HepG2 (cell line): Measurements from ENCODE around the gene SRRM3. TPM values are rescaled to one million over a fixed set of nuclear protein-coding genes. Genes with fewer than 3 reads are reported as not detected.

Source experiments
- CHD2 ChIP-seq: IDR thresholded peaks from 2 replicates; pipeline ENCODE4 v1.6.1; 2011; ENCODE audit warnings: low read depth, low read length, improper control_type of control experiment
- E2F2 ChIP-seq: sonication (generic); formaldehyde crosslinking; IDR thresholded peaks from 2 replicates; pipeline ENCODE4 v1.4.0; 2020; ENCODE audit warnings: missing genetic modification reagents, borderline replicate concordance
- GMEB2 ChIP-seq: IDR thresholded peaks from 2 replicates; pipeline ENCODE4 v1.6.1; 2016; ENCODE audit warnings: missing biosample characterization, missing genetic modification reagents, low read depth
- HNRNPL ChIP-seq: fragments of 200-400 bp; formaldehyde crosslinking; IDR thresholded peaks from 2 replicates; pipeline ENCODE4 v1.6.1; 2017; ENCODE audit warnings: mild to moderate bottlenecking, low read depth, low read length
- RAD21 ChIP-seq: fragments of 450-650 bp; formaldehyde crosslinking; IDR thresholded peaks from 2 replicates; pipeline ENCODE4 v1.5.0; 2020; ENCODE audit warnings: mild to moderate bottlenecking
- REST ChIP-seq, 2 experiments: IDR thresholded peaks; 2 replicates each; pipeline ENCODE4 v1.6.1; 2011 to 2012; ENCODE audit warnings: low read length in 2 of 2, borderline replicate concordance in 1 of 2, low read depth in 1 of 2, mild to moderate bottlenecking in 1 of 2, moderate library complexity in 1 of 2
- TCF12 ChIP-seq, 2 experiments: fragments of 450-650 bp in 1 of 2; sonication (generic) in 1 of 2; formaldehyde crosslinking in 1 of 2; IDR thresholded peaks; 2 replicates each; pipeline versions ENCODE4 v1.6.1 to v1.8.0; 2017 to 2022; ENCODE audit warnings: antibody characterized with exemption in 1 of 2, mild to moderate bottlenecking in 1 of 2, missing genetic modification reagents in 1 of 2, moderate library complexity in 1 of 2
- ZNF24 ChIP-seq: fragments of 450-650 bp; IDR thresholded peaks from 2 replicates; pipeline ENCODE4 v1.6.1; 2017; ENCODE audit warnings: antibody characterized with exemption, mild to moderate bottlenecking
- ZNF362 ChIP-seq: sonication (generic); formaldehyde crosslinking; IDR thresholded peaks from 2 replicates; pipeline ENCODE4 v1.4.0; 2020; ENCODE audit warnings: missing genetic modification reagents, mild to moderate bottlenecking, borderline replicate concordance
- ZNF576 ChIP-seq: sonication (generic); formaldehyde crosslinking; IDR thresholded peaks from 2 replicates; pipeline ENCODE4 v1.4.0; 2020; ENCODE audit warnings: mild to moderate bottlenecking, missing genetic modification reagents
- ZNF737 ChIP-seq: sonication (generic); formaldehyde crosslinking; IDR thresholded peaks from 2 replicates; pipeline ENCODE4 v1.5.0; 2020; ENCODE audit warnings: missing genetic modification reagents, mild to moderate bottlenecking, borderline replicate concordance
- polyA plus RNA-seq, 8 experiments: library from polyadenylated mRNA; depleted of rRNA in 3 of 8; stranded (reverse) in 7 of 8; unstranded in 1 of 8; fragments of >200 nt; fragmentation: Illumina TruSeq in 4 of 8; extraction: Trizol in 4 of 8; gene quantifications; 2 replicates each; pipeline versions ENCODE4 v1.2.1 to v1.2.3, GENCODE V29; 2011 to 2016; ENCODE audit warnings: low read depth in 4 of 8, missing spikeins in 1 of 8, mixed read lengths in 1 of 8; ENCODE audit not compliant: insufficient read depth in 1 of 8
- total RNA-seq, 5 experiments: library from RNA; depleted of rRNA; stranded (reverse); fragments of >200 nt; fragmentation: Illumina TruSeq; extraction: Trizol; gene quantifications; 2 replicates each; pipeline ENCODE4 v1.2.3, GENCODE V29; 2016; ENCODE audit warnings: low read depth in 1 of 5

SRRM3 gene
- total and polyA plus RNA-seq, 2 of the 13 experiments (the other 11 are each of a cell fraction or from before 2014, with no cell fraction given): 0.13 to 0.54 TPM

GRCh38 chr7:76166404-76167255, 35.1 kb upstream of the SRRM3 start (continued):
- TF ChIP-seq REST (IDR thresholded peaks at IDR 0.05; ENCODE audit: borderline replicate concordance in 1 of 2, low read depth in 1 of 2, low read length in 2 of 2) (peak in 1 of 2 experiments; percentile 27; a peak in 1 of 4 replicates), CHD2 (no peak), GMEB2 (CRISPR knock-in tag) (0 out of 2 replicates have a peak, but pooled peaks have one; percentile 32), ZNF737 (CRISPR knock-in tag) (no peak), ZNF24 (no peak), RAD21 (0 out of 2 replicates have a peak, but pooled peaks have one; percentile 20), ZNF362 (0 out of 2 replicates have a peak, but pooled peaks have one; percentile 43), HNRNPL (no peak), E2F2 (CRISPR knock-in tag) (peak; percentile 54; the same call in 1 of the 2 replicates), TCF12 (IDR thresholded peaks at IDR 0.05) (no peak), TCF12 (CRISPR knock-in tag; IDR thresholded peaks at IDR 0.05) (peak; percentile 45; the same call in 1 of the 2 replicates), ZNF576 (0 out of 2 replicates have a peak, but pooled peaks have one; percentile 54)
